ENCODE results near the gene SSTR5.
"Not testable (repeated sequence)": the region's sequence is repeated elsewhere in the genome, so short reads cannot be mapped to it uniquely, and the experiment has no call there.

The SSTR5 gene

DNA sequence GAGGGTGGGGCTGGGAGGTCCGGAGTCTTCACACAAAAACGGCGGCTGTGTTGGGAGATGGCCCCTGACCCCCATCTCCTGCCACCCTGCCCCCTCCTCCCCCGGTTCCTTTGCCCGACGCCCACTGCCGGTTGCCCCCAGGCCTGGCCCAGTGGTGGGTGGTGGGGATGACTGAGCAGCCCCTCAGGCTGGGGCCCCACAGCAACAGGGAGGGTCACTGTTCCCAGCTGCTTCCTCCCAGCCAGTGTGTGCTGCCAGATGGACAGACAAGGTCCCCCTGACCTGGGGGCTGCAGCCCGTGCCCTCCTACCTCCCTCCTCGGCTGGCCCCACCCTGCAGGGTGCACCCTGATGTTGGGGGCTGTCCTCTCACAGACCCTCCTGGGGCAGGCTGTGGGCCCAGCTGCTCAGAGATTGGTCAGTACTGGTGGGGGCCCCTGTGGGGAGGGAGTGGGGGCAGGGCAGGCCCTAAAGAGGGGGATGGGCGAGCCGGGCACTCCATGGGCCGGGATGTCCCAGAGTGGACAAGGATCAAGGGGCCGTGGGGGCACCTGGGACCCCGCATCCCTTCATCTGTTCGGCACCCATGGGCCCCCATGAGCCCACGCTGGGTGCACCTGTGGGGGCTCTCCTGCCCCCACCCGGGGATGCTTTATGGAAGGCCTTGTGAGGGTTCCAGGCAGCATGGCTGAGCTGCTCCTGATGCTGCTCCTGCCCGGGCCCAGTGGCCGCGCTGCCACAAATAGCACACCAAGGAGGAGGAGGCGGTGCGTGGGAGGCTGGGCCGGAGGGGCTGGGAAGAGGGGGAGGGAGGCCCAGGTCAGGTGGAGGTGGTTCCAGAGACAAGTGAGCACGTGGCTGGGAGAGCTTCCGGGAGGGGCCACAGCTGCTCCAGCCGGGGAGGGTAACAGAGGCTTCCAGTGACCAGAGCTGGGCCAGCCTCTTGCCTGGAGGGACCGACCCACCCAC, 18.4 kb downstream of the SSTR5 start:
- Histone ChIP-seq H3K4me1 (no peaks in the 10 kb centered on the region), H3K27me3 (ENCODE audit: low read depth) (no peaks in the 10 kb centered on the region)

DNA sequence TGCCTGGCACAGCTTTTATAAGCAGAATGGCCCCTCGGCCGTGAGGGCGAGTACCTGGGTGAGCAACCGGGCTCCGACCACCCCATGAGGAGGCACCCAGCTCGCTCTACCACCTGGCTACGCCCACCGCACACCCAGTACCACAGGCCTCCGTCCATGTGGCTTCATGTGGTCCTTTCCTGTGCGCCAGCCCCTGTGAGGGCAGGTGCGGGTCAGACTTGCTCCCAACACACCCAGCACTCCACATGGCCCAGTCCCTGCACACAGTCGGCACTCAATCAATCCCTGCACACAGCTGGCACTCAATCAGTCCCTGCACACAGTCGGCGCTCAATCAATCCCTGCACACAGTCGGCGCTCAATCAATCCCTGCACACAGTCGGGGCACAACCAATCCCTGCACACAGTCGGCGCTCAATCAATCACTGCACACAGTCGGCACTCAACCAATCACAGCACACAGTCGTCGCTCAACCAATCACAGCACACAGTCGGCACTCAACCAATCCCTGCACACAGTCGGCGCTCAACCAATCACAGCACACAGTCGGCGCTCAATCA, 19.5 kb downstream of the SSTR5 start:
- in situ Hi-C loops (cut with MboI; ENCODE audit: low sequenced_read_pairs): no loop called here
- DNase-seq (ENCODE audit: low spot score in 2 of 2): no peak
- H3K27me3 ChIP-seq (ENCODE audit: low read depth): no peaks in the 10 kb centered on the region
- H3K4me1 ChIP-seq: no peaks in the 10 kb centered on the region
- H3K4me3 ChIP-seq: no peak overlapping the region
- no peaks in the 10 kb centered on the region for H3K36me3 ChIP-seq (replicated peaks)
- H3K9me3 ChIP-seq: no peaks in the 10 kb centered on the region

More for the DNA sequence above, 18.4 kb downstream of the SSTR5 start:
- H3K9me3 ChIP-seq: no peaks in the 10 kb centered on the region
- in situ Hi-C loops (cut with MboI; ENCODE audit: low sequenced_read_pairs): no loop called here
- no peak overlapping the region for H3K4me3 ChIP-seq
- H3K36me3 ChIP-seq (replicated peaks): no peaks in the 10 kb centered on the region
- peak in 1 of 2 experiments; percentile 31 for DNase-seq (ENCODE audit: low spot score in 2 of 2)

DNA sequence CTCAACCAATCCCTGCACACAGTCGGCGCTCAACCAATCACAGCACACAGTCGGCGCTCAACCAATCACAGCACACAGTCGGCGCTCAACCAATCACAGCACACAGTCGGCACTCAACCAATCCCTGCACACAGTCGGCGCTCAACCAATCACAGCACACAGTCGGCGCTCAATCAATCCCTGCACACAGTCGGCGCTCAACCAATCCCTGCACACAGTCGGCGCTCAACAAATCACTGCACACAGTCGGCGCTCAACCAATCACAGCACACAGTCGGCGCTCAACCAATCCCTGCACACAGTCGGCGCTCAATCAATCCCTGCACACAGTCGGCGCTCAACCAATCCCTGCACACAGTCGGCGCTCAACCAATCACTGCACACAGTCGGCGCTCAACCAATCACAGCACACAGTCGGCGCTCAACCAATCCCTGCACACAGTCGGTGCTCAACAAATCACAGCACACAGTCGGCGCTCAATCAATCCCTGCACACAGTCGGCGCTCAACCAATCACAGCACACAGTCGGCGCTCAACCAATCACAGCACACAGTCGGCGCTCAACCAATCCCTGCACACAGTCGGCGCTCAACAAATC, 20.2 kb downstream of the SSTR5 start:
- H3K4me1 ChIP-seq; H3K36me3 ChIP-seq (replicated peaks); H3K9me3 ChIP-seq; H3K4me3 ChIP-seq; DNase-seq (ENCODE audit: low spot score in 2 of 2); in situ Hi-C loops (cut with MboI; ENCODE audit: low sequenced_read_pairs); H3K27me3 ChIP-seq (ENCODE audit: low read depth): not testable (repeated sequence)

DNA sequence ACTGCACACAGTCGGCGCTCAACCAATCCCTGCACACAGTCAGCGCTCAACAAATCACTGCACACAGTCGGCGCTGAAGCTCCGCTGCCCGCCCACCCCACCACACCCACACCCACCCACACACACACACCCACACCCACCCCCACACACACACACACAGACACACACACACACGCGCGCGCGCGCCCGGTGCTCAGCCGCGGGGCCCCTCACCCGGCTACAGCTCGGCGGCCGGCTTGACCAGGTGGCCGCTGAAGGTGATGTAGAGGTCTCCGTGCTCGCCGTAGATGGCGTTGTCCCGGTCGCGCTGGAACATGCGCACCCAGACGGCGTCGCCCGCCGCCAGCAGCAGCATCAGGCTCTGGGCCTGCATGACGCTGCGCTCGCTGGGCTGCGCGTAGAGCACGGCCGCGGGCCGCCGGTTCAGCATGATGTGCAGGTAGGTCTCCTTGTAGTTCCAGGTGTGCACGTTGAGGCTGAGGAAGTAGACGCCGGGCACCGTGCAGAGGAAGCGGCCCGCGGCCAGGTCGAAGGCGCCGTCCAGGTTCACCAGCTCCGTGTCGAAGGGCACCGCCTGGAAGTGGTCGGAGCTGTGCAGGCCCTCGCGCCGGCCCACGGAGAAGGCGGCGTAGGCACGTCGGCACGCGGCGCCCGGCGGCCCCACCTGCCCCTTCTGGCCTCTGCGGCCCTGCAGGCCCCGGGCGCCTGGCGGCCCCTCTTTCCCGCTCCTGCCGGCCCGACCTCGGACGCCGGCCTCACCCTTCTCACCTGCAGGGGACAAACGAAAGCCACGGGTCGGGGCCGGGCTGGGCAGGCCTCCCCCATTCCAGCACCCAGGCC, 21.0 kb downstream of the SSTR5 start:
- DNase-seq (ENCODE audit: low spot score in 2 of 2): peak; percentile 15 to 75
- H3K27me3 ChIP-seq (ENCODE audit: low read depth): no peaks in the 10 kb centered on the region
- no peaks in the 10 kb centered on the region for H3K4me1 ChIP-seq
- H3K9me3 ChIP-seq: no peaks in the 10 kb centered on the region
- no peaks in the 10 kb centered on the region for H3K36me3 ChIP-seq (replicated peaks)
- H3K4me3 ChIP-seq: no peak overlapping the region
- in situ Hi-C loops (cut with MboI; ENCODE audit: low sequenced_read_pairs): no loop called here

DNA sequence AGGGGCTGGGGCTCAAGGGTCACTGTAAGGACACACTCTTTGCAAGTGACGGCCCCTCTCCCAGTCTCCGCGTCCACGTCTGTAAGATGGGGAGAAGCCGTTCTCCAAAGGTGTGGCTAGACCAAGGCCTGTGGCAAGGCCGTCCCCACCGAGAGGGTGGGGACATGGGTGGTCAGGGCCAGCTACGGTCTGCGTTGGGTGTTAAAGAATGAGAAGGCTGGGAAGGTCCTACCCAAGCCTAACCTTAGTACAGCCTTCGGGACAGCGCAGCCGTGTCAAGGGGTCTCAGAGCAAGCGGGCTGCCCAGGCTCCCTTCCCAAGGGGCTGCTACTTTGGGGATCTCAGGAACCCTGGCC, 21.6 kb downstream of the SSTR5 start:
- H3K4me1 ChIP-seq: no peaks in the 10 kb centered on the region
- no peak overlapping the region for H3K4me3 ChIP-seq
- H3K27me3 ChIP-seq (ENCODE audit: low read depth): no peaks in the 10 kb centered on the region
- no peaks in the 10 kb centered on the region for H3K36me3 ChIP-seq (replicated peaks)
- no peak for DNase-seq (ENCODE audit: low spot score in 2 of 2)
- no peaks in the 10 kb centered on the region for H3K9me3 ChIP-seq
- in situ Hi-C loops (cut with MboI; ENCODE audit: low sequenced_read_pairs): no loop called here

DNA sequence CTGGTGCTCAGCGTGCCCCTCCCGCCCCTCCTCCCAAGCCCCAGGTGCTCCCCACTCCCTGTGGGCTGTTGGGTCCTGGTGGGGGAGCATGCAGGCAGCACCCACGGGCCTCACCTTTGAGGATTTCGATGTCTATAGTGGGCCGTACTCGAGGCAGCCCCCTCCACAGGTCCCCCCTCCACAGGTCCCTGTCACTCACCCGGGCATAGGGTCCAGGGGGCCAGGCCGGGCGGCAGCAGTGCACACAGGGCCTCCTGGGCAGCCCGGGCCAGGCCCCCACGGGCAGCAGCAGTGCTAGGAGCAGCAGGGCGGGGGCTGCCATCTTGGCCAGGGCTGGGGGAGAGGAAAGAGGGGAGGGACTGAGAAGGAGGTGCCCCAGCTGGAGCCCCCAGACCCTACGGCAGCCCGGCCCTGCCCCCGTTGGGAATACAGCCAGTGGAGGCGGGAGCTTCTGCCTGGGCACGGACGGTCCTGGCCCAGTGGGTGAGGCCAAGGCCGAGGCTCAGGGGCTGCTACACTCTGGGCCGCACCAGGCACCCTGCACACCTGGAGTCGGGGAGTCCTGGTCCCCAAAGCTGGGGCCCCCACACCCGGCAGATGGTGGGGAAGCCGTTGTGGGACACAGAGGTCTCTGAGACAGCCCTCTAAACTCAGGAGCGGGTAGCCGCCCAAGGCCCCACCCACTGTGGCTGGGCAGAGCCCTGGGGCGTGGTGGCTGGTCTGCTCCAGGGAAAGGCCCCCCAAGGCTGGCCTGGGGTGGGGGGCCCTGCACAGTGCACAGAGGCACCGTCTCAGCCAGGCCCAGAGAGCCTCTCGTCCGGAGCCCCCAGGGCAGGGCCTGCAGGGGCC, 22.3 kb downstream of the SSTR5 start:
- in situ Hi-C loops (cut with MboI; ENCODE audit: low sequenced_read_pairs): no loop called here
- H3K4me1 ChIP-seq: no peaks in the 10 kb centered on the region

DNA sequence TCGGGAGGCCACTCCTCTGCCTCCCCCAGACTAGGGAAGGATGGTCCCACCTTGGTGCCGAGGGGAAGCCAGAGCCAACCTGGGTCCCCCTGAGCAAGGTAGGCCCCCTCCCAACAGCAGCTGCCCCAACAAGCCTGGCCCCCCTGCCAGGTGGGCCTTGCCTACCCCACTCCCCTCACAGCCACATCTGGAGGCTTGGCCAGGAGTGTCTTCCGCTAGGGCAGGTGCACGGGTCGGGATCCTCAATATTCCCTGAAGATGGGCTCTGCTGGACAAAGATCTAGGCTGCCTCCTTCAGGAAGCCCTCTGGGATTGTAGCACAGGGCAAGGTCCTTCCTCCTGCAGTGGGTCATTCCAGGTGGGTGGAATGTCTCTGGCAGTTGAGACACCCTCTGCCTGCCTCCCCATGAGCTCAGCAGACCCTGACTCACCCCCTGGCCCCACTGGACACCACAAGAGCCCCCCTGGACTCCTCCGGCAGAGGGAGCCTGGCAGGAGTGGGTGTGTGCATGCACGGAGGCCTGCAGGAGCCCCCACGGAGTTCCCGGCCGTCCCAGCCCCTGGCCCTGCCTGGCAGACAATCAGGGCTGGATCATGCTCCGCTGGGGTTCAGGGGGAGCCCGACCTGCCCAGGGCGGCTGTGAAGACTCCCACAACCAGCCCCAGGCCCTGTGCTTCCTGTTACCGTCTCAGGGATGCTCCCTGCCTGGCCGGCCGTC, 23.1 kb downstream of the SSTR5 start:
- Histone ChIP-seq H3K4me3 (no peak overlapping the region), H3K27me3 (ENCODE audit: low read depth) (no peaks in the 10 kb centered on the region), H3K36me3 (replicated peaks) (no peaks in the 10 kb centered on the region), H3K9me3 (no peaks in the 10 kb centered on the region), H3K4me1 (no peaks in the 10 kb centered on the region)
- in situ Hi-C loops (cut with MboI; ENCODE audit: low sequenced_read_pairs): no loop called here
- no peak for DNase-seq (ENCODE audit: low spot score in 2 of 2)

More for the DNA sequence above, 22.3 kb downstream of the SSTR5 start:
- H3K4me3 ChIP-seq: no peak overlapping the region
- no peaks in the 10 kb centered on the region for H3K36me3 ChIP-seq (replicated peaks)
- H3K27me3 ChIP-seq (ENCODE audit: low read depth): no peaks in the 10 kb centered on the region
- H3K9me3 ChIP-seq: no peaks in the 10 kb centered on the region
- DNase-seq (ENCODE audit: low spot score in 2 of 2): no peak

DNA sequence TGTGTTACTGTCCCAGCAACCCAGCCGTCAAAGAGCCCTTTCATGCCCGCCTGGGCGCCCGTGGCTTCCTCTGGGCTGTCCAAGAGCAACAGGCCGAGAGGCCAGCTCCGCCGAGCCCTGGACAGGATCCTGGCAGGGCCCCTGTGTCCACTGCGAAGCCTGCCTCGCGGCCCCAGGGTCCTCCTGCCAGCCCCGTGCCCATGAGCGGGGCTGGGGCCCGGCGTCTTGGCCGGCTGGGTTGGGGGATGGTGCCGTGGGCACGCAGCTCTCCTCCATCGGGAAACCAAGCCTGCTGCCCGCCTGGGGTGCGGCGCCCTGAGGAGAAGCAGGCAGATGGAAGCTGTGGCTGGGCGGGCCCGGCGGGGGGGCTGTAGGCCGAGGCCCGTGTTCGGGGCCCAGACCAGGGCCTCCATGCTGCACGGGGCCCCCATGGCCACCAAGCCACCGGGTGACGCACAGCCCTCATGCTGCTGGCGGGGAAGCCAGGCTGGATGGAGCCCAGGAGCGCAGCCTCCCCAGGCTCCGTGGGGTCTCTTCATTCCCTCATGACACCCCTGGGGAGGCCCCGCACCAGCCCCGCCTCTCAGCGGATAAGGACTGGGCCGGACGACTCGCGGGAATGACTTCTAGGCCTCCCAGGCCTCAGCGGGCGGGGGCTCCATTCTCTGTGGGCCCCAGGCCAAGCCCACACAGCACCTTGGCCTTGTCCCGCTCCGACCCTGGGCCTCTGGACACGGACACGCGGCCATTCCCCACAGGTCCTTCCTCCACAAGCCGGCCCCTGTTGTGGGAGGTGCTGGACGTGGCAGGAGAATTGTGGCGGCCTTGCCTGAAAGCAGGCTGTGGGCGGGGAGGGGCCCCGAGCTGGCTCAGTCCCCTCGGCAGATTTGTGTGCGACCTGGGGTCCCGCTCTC, 23.9 kb downstream of the SSTR5 start, which contains the start of gene C1QTNF8:
TSS of gene C1QTNF8 (minus strand) at position 76 of the 914 bp plus-strand sequence. CDS start 1,322 bp downstream, outside the sequence.
- Histone ChIP-seq H3K9me3 (no peaks in the 10 kb centered on the region), H3K4me3 (no peak within 1 kb of the TSS), H3K4me1 (no peaks in the 10 kb centered on the region), H3K36me3 (replicated peaks) (no peaks in the 10 kb centered on the region), H3K27me3 (ENCODE audit: low read depth) (0 out of 2 replicates have a peak, but pooled peaks cover 3% of the 10 kb centered on the region)
- in situ Hi-C loops (cut with MboI; ENCODE audit: low sequenced_read_pairs): no loop called here
- no peak for DNase-seq (ENCODE audit: low spot score in 2 of 2)

DNA sequence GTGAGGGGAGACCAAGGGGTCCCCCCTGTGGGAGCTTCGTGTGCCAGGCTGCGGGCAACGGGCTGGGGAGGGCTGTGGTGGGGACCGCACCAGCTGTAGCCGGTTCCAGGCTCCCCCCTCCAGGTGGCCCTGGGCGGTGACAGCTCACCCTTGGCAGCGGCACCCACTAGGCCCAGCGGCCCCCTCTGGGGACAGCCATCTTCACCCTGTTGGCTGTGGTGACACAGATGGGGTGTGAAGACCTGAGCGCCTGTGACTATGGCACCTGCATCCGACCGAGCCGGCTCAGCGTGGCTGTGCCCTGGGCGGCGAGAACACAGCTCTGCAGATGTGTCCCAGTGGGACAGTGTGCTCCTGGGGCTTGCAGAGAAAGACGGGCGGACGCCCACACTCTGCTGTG, 24.6 kb downstream of the SSTR5 start:
- DNase-seq (ENCODE audit: low spot score in 2 of 2): no peak
- in situ Hi-C loops (cut with MboI; ENCODE audit: low sequenced_read_pairs): no loop called here
- 0 out of 2 replicates have a peak, but pooled peaks cover 4% of the 10 kb centered on the region for H3K27me3 ChIP-seq (ENCODE audit: low read depth)
- no peak overlapping the region for H3K4me3 ChIP-seq
- no peaks in the 10 kb centered on the region for H3K4me1 ChIP-seq
- no peaks in the 10 kb centered on the region for H3K36me3 ChIP-seq (replicated peaks)
- H3K9me3 ChIP-seq: no peaks in the 10 kb centered on the region

DNA sequence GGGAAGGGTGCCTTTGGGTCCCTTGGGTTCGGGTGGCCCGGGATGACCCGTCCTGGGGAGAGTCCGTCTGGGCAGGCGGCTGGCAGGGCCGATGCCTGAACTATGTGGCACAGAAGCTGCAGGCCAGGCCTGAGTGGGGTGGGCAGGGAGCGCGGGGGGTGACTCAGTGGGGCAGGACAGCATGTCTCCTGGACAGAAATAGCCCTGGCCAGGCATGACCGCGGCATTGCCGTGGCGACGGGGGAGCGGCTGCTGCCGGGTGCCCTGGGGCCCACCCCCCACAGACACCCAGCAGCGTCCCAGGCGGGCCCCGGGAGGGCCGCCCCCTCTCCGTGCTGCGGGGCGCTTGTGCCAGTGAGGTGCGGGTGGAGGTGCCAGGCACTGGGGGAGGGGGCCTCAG, 25.3 kb downstream of the SSTR5 start:
- Histone ChIP-seq H3K4me3 (no peak overlapping the region), H3K4me1 (no peaks in the 10 kb centered on the region), H3K9me3 (no peaks in the 10 kb centered on the region), H3K27me3 (ENCODE audit: low read depth) (0 out of 2 replicates have a peak, but pooled peaks cover 4% of the 10 kb centered on the region), H3K36me3 (replicated peaks) (no peaks in the 10 kb centered on the region)
- in situ Hi-C loops (cut with MboI; ENCODE audit: low sequenced_read_pairs): no loop called here
- DNase-seq (ENCODE audit: low spot score in 2 of 2): no peak

DNA sequence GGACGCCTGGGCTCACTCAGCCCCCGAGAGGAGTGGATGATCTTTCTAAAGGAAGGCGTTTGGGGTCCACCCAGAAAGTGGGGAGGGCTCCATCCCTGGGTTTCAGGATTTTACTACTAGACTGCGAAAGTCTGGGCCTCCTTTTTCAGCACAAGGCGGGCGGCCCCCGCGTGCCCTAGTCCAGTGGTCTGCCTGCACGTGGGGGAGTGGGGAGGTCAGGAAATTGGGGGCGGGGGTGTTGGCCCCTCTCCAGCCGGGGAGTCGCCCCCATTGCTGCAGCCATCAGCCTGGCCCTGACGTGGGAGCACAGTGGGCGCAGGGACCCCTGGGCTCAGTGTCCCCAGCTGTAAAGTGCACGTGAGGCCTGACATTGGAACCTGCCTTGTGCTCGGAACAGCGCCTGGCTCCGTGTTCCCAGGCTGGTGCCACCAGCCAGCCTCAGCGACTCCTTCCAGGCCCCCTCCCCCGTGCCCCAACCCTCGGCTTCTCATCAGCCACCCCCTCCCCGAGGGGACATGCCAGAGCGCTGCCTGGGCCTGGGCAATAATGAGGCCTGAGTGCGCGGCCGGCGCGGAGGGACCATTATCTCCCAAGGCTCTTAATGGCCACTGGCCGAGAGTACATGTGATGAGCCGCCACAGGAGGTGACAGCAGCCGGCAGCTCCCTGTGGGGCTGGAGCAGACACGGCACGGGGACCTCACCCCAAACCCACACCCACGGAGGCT, 25.9 kb downstream of the SSTR5 start:
- in situ Hi-C loops (cut with MboI; ENCODE audit: low sequenced_read_pairs): no loop called here
- Histone ChIP-seq H3K36me3 (replicated peaks) (no peaks in the 10 kb centered on the region), H3K4me3 (no peak overlapping the region), H3K9me3 (no peaks in the 10 kb centered on the region), H3K4me1 (no peaks in the 10 kb centered on the region; the same call in 1 of the 2 replicates), H3K27me3 (ENCODE audit: low read depth) (0 out of 2 replicates have a peak, but pooled peaks cover 4% of the 10 kb centered on the region)
- no peak for DNase-seq (ENCODE audit: low spot score in 2 of 2)

Measured in HAP-1 (cell line).